BJ (cell line): ENCODE data around the gene GBGT1. TPM values are rescaled to one million over a fixed set of nuclear protein-coding genes. Genes with fewer than 3 reads are reported as not detected.

Source experiments
- CTCF ChIA-PET: fragments of 350-600 bp; formaldehyde crosslinking; extraction: SDS; loops from one replicate; lab custom pipeline; 2021; ENCODE audit warnings: antibody characterized with exemption, inconsistent platforms; lab: Yijun Ruan, JAX
- POLR2A ChIA-PET: fragments of 300-600 bp; sonication (Branson Sonifier 250); formaldehyde crosslinking; extraction: SDS; loops from one replicate; lab custom pipeline; 2021; ENCODE audit warnings: antibody characterized with exemption; lab: Charles Lee
- DNase-seq: peaks from one replicate; pipeline ENCODE4 v3.0.0-alpha.2; 2011; ENCODE audit warnings: low read depth
- H3K27me3 ChIP-seq: 2 replicates; pipeline ENCODE4 v1.6.0; 2011; ENCODE audit warnings: low read length; ENCODE audit not compliant: control insufficient read depth, insufficient read depth
- H3K36me3 ChIP-seq: 2 replicates; pipeline ENCODE4 v1.5.1; 2011; ENCODE audit warnings: low read length; ENCODE audit not compliant: control insufficient read depth, insufficient read depth
- H3K4me3 ChIP-seq: 2 replicates; pipeline ENCODE4 v1.5.1; 2011; ENCODE audit warnings: low read depth, mild to moderate bottlenecking, control low read depth, low read length
- CTCF ChIP-seq: IDR thresholded peaks from 2 replicates; pipeline ENCODE4 v1.5.1; 2011; ENCODE audit warnings: low read depth, mild to moderate bottlenecking, control low read depth, inconsistent platforms, low read length, moderate library complexity; ENCODE audit not compliant: insufficient read depth
- polyA plus RNA-seq: library from polyadenylated mRNA; depleted of rRNA; stranded (reverse); fragments of >200 nt; gene quantifications from 2 replicates; pipeline ENCODE4 v1.2.3, GENCODE V29; 2011

Gene GBGT1
- polyA plus RNA-seq, 1 experiment = 10.3 TPM

DNA sequence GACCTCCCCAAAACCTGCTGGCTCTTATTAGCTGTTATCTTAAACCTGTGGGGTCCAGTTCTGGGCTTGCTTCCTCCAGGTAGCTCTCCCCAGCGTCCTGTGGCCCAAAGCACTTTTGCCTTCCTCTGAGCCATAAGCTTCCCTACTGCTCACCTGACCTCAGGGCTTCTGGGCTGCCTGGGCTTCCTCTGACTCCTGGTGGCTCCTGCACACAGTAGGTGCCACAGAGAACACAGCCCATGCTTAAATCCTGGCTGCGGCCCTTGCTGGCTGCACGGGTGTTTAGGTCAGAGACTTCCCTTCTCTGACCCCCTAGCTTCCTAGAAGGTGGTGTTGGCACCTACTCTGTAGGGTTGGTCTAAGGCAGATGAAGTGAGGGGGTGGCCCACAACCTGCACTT, 45.1 kb downstream of the GBGT1 start:
- H3K36me3 ChIP-seq = peaks cover 1% of the 10 kb centered on the region; the same call in 1 of the 2 replicates
- no peaks in the 10 kb centered on the region for H3K27me3 ChIP-seq
- no peak overlapping the region for H3K4me3 ChIP-seq
- POLR2A ChIA-PET = no interaction called here
- no peak for TF ChIP-seq CTCF
- DNase-seq = no peak
- CTCF ChIA-PET = interaction anchor here (0.9 to 25.9 kb wide), 6 partner anchors 15 to 96 kb away, joined by 3 to 505 read pairs (median 9); no protein-coding TSS in a partner anchor

- CTCF ChIA-PET = interaction anchor here (0.9 to 25.9 kb wide), 5 partner anchors 15 to 96 kb away, joined by 3 to 505 read pairs (median 6); no protein-coding TSS in a partner anchor
- H3K36me3 ChIP-seq = peaks cover 1% of the 10 kb centered on the region; the same call in 1 of the 2 replicates
- no peaks in the 10 kb centered on the region for H3K27me3 ChIP-seq
- DNase-seq = no peak
- POLR2A ChIA-PET = no interaction called here
- no peak for TF ChIP-seq CTCF
- H3K4me3 ChIP-seq = no peak overlapping the region
Observed at GRCh38 chr9:133118179-133118520, 45.6 kb downstream of the GBGT1 start.

DNA sequence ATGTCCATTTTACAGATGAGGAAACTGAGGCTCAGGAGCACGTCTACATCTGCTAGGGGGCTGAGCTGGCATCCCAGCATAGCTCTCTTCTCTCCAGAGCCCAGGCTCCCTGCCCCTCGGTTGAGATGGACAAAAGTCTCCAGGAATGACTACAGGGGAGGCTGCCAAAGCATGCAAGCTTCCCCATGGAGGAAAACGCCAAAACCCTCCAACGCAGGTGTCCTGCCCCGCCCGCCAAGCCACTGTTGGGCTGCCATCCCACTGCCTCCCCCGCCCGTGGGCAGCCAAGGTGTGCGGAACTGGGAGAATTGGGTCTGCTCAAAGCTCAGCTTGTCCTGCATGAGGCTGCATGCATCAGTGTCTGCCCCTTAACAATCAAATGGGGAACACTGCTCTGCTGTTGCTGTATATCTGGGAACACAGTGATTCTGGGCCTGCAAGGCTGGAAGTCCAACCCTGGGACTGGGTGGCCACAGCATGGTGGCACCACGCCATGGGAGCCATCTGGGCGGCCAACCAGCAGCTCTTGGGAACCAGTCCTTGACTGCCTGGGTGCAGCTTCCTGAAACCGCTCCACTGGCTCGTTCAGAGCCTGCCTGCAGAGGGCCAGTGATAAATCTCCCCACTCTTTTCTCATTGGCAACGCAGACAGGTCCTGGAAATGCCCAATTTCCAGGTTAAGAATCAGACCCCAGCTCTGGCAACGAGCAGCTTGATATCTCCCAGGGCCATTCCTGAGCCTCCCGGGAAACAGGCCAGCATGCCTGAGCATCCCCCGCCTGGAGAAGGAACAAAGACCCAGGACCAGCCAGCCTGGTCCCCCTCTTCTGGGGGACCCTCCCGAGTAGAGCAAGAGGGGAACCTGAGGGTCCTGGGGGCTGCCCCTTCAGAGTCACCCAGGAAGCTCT, 46.2 kb downstream of the GBGT1 start:
- ChIA-PET CTCF (interaction anchor here (0.9 to 25.9 kb wide), 5 partner anchors 16 to 95 kb away, joined by 3 to 505 read pairs (median 6); no protein-coding TSS in a partner anchor), POLR2A (no interaction called here)
- Histone ChIP-seq H3K27me3 (no peaks in the 10 kb centered on the region), H3K4me3 (no peak overlapping the region), H3K36me3 (peaks cover 1% of the 10 kb centered on the region; the same call in 1 of the 2 replicates)
- no peak for DNase-seq
- TF ChIP-seq CTCF = no peak

- no peak for DNase-seq
- Histone ChIP-seq H3K36me3 (peaks cover 1% of the 10 kb centered on the region), H3K27me3 (no peaks in the 10 kb centered on the region), H3K4me3 (no peak overlapping the region)
- TF ChIP-seq CTCF = no peak
- CTCF ChIA-PET = interaction anchor here (1.7 to 25.9 kb wide), 4 partner anchors 15 to 68 kb away, joined by 5 to 505 read pairs (median 40); no protein-coding TSS in a partner anchor
- POLR2A ChIA-PET = no interaction called here
Observed at GRCh38 chr9:133116346-133117231, 47.1 kb downstream of the GBGT1 start.
